SK-N-MC (cell line): ENCODE results near the gene PHC3.

ENCODE experiments used
- DNase-seq: peaks from one replicate; pipeline ENCODE4 v3.0.0-alpha.2; 2011; ENCODE audit warnings: low read depth, low spot score
- H3K27ac ChIP-seq: fragments of 200-600 bp; sonication (generic); 2 replicates; pipeline ENCODE4 v1.5.1; 2016; ENCODE audit warnings: mixed run types
- H3K36me3 ChIP-seq: fragments of 200-600 bp; sonication (generic); 2 replicates; pipeline ENCODE4 v1.6.1; 2017; ENCODE audit warnings: antibody characterized with exemption, low read length, mixed read lengths; ENCODE audit not compliant: insufficient read depth
- H3K4me3 ChIP-seq: fragments of 200-600 bp; sonication (generic); 2 replicates; pipeline ENCODE4 v1.5.1; 2016
- H3K9ac ChIP-seq: fragments of 200-600 bp; sonication (generic); 2 replicates; pipeline ENCODE4 v1.8.0; 2017; ENCODE audit warnings: mixed run types, mixed read lengths; ENCODE audit not compliant: insufficient read length
- H3K9me3 ChIP-seq: fragments of 200-600 bp; sonication (generic); 2 replicates; pipeline ENCODE4 v1.6.1; 2017; ENCODE audit warnings: low read depth, mild to moderate bottlenecking, antibody characterized with exemption, low read length, moderate library complexity, mixed read lengths
- EZH2 ChIP-seq: fragments of 200-600 bp; sonication (generic); IDR thresholded peaks from one replicate; pipeline ENCODE4 v1.6.1; 2017; ENCODE audit warnings: antibody characterized with exemption
- FOXP2 ChIP-seq: optimal IDR thresholded peaks from 2 replicates; pipeline ENCODE3; 2011; ENCODE audit warnings: mild to moderate bottlenecking, moderate library complexity; ENCODE audit not compliant: insufficient read depth; ENCODE audit errors: extremely low read length, control extremely low read depth
- POLR2AphosphoS5 ChIP-seq: IDR thresholded peaks from 2 replicates; pipeline ENCODE4 v1.6.1; 2012; ENCODE audit warnings: mild to moderate bottlenecking, low read depth, low read length, borderline replicate concordance

PHC3 gene

GRCh38 chr3:170100944-170101343, 80.6 kb downstream of the PHC3 start:
- Histone ChIP-seq H3K9ac (no peak overlapping the region), H3K36me3 (peaks cover 79% of the 10 kb centered on the region), H3K9me3 (no peaks in the 10 kb centered on the region), H3K4me3 (no peak overlapping the region), H3K27ac (no peak overlapping the region)
- no peak for DNase-seq
- TF ChIP-seq POLR2AphosphoS5 (no peak), FOXP2 (no peak), EZH2 (no peak)

GRCh38 chr3:170098753-170099152, 82.8 kb downstream of the PHC3 start:
- TF ChIP-seq FOXP2 = no peak
- H3K36me3 ChIP-seq = peaks cover 92% of the 10 kb centered on the region
- no peak for DNase-seq
- H3K9ac ChIP-seq = no peak overlapping the region
- H3K4me3 ChIP-seq = no peak overlapping the region
- H3K9me3 ChIP-seq = no peaks in the 10 kb centered on the region
- H3K27ac ChIP-seq = no peak overlapping the region

GRCh38 chr3:170096342-170096741, 85.2 kb downstream of the PHC3 start:
- Histone ChIP-seq H3K4me3 (no peak overlapping the region), H3K36me3 (peaks cover 87% of the 10 kb centered on the region), H3K9ac (no peak overlapping the region), H3K27ac (no peak overlapping the region), H3K9me3 (no peaks in the 10 kb centered on the region)
- DNase-seq = no peak
- no peak for TF ChIP-seq POLR2AphosphoS5
- no peak for TF ChIP-seq FOXP2
- no peak for TF ChIP-seq EZH2

- Histone ChIP-seq H3K36me3 (peaks cover 87% of the 10 kb centered on the region), H3K4me3 (no peak overlapping the region), H3K27ac (no peak overlapping the region), H3K9ac (no peak overlapping the region), H3K9me3 (no peaks in the 10 kb centered on the region)
- no peak for TF ChIP-seq EZH2
- TF ChIP-seq FOXP2 = no peak
- no peak for TF ChIP-seq POLR2AphosphoS5
- no peak for DNase-seq
Measured at GRCh38 chr3:170095771-170096170, 85.8 kb downstream of the PHC3 start.

- no peak for TF ChIP-seq EZH2
- TF ChIP-seq FOXP2 = no peak
- TF ChIP-seq POLR2AphosphoS5 = no peak
- no peak overlapping the region for H3K27ac ChIP-seq
- peaks cover 76% of the 10 kb centered on the region for H3K36me3 ChIP-seq
- H3K4me3 ChIP-seq = no peak overlapping the region
- DNase-seq = no peak
- H3K9ac ChIP-seq = no peak overlapping the region
- no peaks in the 10 kb centered on the region for H3K9me3 ChIP-seq
Measured at GRCh38 chr3:170092907-170093306, 88.6 kb downstream of the PHC3 start.

- no peak for TF ChIP-seq POLR2AphosphoS5
- no peak for TF ChIP-seq FOXP2
- TF ChIP-seq EZH2 = no peak
- no peak overlapping the region for H3K4me3 ChIP-seq
- no peaks in the 10 kb centered on the region for H3K9me3 ChIP-seq
- peaks cover 68% of the 10 kb centered on the region for H3K36me3 ChIP-seq
- H3K27ac ChIP-seq = no peak overlapping the region
- H3K9ac ChIP-seq = no peak overlapping the region
- no peak for DNase-seq
Measured at GRCh38 chr3:170090601-170090981, 90.9 kb downstream of the PHC3 start.

GRCh38 chr3:170089862-170090600, 91.5 kb downstream of the PHC3 start:
- Histone ChIP-seq H3K27ac (no peak overlapping the region), H3K36me3 (peaks cover 67% of the 10 kb centered on the region), H3K9ac (no peak overlapping the region), H3K9me3 (no peaks in the 10 kb centered on the region), H3K4me3 (no peak overlapping the region)
- DNase-seq = no peak
- TF ChIP-seq POLR2AphosphoS5 (no peak), FOXP2 (no peak), EZH2 (no peak)

GRCh38 chr3:170085396-170085795, 96.1 kb downstream of the PHC3 start:
- TF ChIP-seq EZH2 (no peak), FOXP2 (no peak), POLR2AphosphoS5 (no peak)
- no peak overlapping the region for H3K27ac ChIP-seq

GRCh38 chr3:170083343-170083742, 98.2 kb downstream of the PHC3 start:
- H3K9ac ChIP-seq = no peak overlapping the region
- DNase-seq = no peak
- no peak overlapping the region for H3K4me3 ChIP-seq
- no peak overlapping the region for H3K27ac ChIP-seq
- TF ChIP-seq FOXP2 (no peak), POLR2AphosphoS5 (no peak), EZH2 (no peak)
- no peaks in the 10 kb centered on the region for H3K9me3 ChIP-seq
- H3K36me3 ChIP-seq = peaks cover 44% of the 10 kb centered on the region

More at GRCh38 chr3:170085396-170085795, 96.1 kb downstream of the PHC3 start:
- Histone ChIP-seq H3K4me3 (no peak overlapping the region), H3K36me3 (peaks cover 55% of the 10 kb centered on the region), H3K9me3 (no peaks in the 10 kb centered on the region), H3K9ac (no peak overlapping the region)
- no peak for DNase-seq
